ENCODE measurements around the gene SUMO3. TPM values are rescaled to one million over a fixed set of nuclear protein-coding genes. Genes with fewer than 3 reads are reported as not detected.

Gene SUMO3
- total and polyA plus RNA-seq, 4 experiments from 2014 or later: 36.3 to 99.7 (median 56.1) TPM

DNA sequence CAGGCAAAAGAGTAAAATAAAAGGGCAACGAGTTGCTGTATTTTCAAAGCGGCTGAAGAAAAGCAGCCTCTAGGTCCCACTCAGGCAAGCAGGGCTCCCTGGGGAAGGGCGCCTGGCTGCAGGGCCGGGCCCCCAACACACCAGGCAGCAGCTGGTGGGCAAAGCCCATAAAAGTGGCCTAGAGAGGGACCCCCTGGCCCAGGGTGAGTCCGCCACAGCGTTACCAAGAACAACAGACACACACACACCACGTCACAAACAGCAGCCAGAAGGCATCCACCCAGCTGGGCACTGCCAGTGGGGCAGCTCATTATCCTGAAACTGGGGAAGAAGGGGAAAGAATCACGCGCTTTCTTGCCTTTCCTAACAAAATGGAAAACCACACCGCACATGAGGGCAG lies 4.7 kb downstream of the SUMO3 start:
- Mint-ChIP-seq H3K4me1 (peaks cover 7 to 45% (median 22%) of the 10 kb centered on the region in 4 donors), H3K4me3 (no peak overlapping the region), H3K36me3 (peaks cover 24 to 27% of the 10 kb centered on the region in 2 donors), H3K9me3 (no peaks in the 10 kb centered on the region), H3K27ac (peak overlapping the region in 1 of 7 donors; percentile 81), H3K27me3 (no peaks in the 10 kb centered on the region)
- H3K27ac ChIP-seq (ENCODE audit: low read depth, low read length): no peak overlapping the region
- peaks cover 11% of the 10 kb centered on the region for H3K36me3 ChIP-seq (ENCODE audit: insufficient read depth, low read length)
- H3K9me3 ChIP-seq (ENCODE audit: control insufficient read depth in 1 of 2, low read length in 2 of 2): no peaks in the 10 kb centered on the region
- DNase-seq: no peak
- CTCF ChIA-PET (ENCODE audit: partially characterized antibody): interaction anchor here (4.6 kb wide), 1 partner anchor 13 kb away, joined by 25 read pairs; the partner anchor contains the start of gene UBE2G2
- intact Hi-C loops (cut with micrococcal nuclease): loop anchor here (10.0 kb wide), 2 partner anchors 478 to 832 kb away; partner anchors contain the start of genes CFAP410 and PCBP3
- no peaks in the 10 kb centered on the region for H3K27me3 ChIP-seq (ENCODE audit: insufficient read depth, low read length)
- H3K4me3 ChIP-seq (ENCODE audit: low read length in 2 of 2): no peak overlapping the region
- peaks cover 10% of the 10 kb centered on the region for H3K4me1 ChIP-seq (ENCODE audit: insufficient read depth, low read length)
- POLR2A ChIA-PET (ENCODE audit: partially characterized antibody): interaction anchor here (1.2 to 1.6 kb wide), 2 partner anchors 12 to 60 kb away, joined by 4 to 7 read pairs; partner anchors contain the start of genes PTTG1IP and UBE2G2

DNA sequence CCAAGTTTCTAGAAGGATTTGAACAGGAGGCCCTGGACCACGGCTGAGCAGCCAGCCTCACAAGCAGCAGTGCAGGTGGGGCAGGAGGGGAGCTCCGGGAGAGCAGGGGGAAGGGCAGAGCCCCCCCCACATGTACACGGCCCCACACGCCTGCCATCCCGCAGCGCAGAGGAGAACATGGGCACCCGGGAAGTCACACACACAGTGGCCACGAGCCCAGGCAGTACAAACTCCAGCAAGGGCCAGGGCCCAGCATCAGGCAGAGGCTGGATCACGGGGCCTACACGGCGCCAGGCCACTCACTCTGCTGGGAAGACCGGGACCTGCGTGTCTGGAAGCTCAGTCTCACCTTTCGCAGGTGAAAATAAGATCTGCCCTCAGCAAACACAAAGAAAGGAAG lies 5.2 kb downstream of the SUMO3 start:
- CTCF ChIA-PET (ENCODE audit: partially characterized antibody): interaction anchor here (4.6 kb wide), 1 partner anchor 12 kb away, joined by 25 read pairs; the partner anchor contains the start of gene UBE2G2
- peaks cover 11% of the 10 kb centered on the region for H3K36me3 ChIP-seq (ENCODE audit: insufficient read depth, low read length)

DNA sequence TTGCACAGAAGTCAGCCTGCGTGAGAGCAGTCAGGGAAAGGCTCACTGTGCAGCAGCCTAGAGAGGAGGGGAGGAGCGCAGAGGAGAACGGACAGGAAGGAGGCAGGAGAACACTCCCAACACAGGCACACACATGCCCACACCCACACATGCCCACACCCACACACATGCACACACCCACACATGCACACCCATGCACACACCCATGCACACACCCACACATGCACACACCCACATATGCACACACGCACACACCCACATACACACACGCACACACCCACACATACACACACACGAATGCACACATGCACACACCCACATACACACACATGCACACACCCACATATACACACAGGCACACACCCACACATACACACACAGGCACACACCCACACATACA lies 7.1 kb downstream of the SUMO3 start:
- H3K27me3 ChIP-seq (ENCODE audit: insufficient read depth, low read length): no peaks in the 10 kb centered on the region
- Mint-ChIP-seq H3K27me3 (no peaks in the 10 kb centered on the region), H3K4me3 (no peak overlapping the region), H3K27ac (peak overlapping the region in 3 of 7 donors; percentile 50 to 56 (median 54)), H3K9me3 (no peaks in the 10 kb centered on the region), H3K4me1 (peaks cover 8 to 38% (median 13%) of the 10 kb centered on the region in 4 donors), H3K36me3 (peaks cover 39 to 41% of the 10 kb centered on the region in 2 donors)
- H3K4me1 ChIP-seq (ENCODE audit: insufficient read depth, low read length): no peaks in the 10 kb centered on the region
- no peak overlapping the region for H3K4me3 ChIP-seq (ENCODE audit: low read length in 2 of 2)
- intact Hi-C loops (cut with micrococcal nuclease): loop anchor here (10.0 kb wide), 2 partner anchors 476 to 834 kb away; partner anchors contain the start of genes CFAP410 and PCBP3
- no peak overlapping the region for H3K27ac ChIP-seq (ENCODE audit: low read depth, low read length)
- CTCF ChIA-PET (ENCODE audit: partially characterized antibody): no interaction called here
- peaks cover 24% of the 10 kb centered on the region for H3K36me3 ChIP-seq (ENCODE audit: insufficient read depth, low read length)
- POLR2A ChIA-PET (ENCODE audit: partially characterized antibody): no interaction called here
- no peaks in the 10 kb centered on the region for H3K9me3 ChIP-seq (ENCODE audit: control insufficient read depth in 1 of 2, low read length in 2 of 2)
- no peak for DNase-seq

More for the DNA sequence above, 5.2 kb downstream of the SUMO3 start:
- H3K9me3 ChIP-seq (ENCODE audit: control insufficient read depth in 1 of 2, low read length in 2 of 2): no peaks in the 10 kb centered on the region
- POLR2A ChIA-PET (ENCODE audit: partially characterized antibody): interaction anchor here (0.6 to 1.6 kb wide), 4 partner anchors 11 to 100 kb away, joined by 3 to 7 read pairs (median 4); partner anchors contain the start of genes PTTG1IP and UBE2G2
- Mint-ChIP-seq H3K36me3 (peaks cover 24 to 28% of the 10 kb centered on the region in 2 donors), H3K27me3 (no peaks in the 10 kb centered on the region), H3K4me1 (peaks cover 7 to 45% (median 22%) of the 10 kb centered on the region in 4 donors), H3K4me3 (no peak overlapping the region), H3K27ac (peak overlapping the region in 2 of 7 donors; percentile 37 to 81), H3K9me3 (no peaks in the 10 kb centered on the region)
- H3K27me3 ChIP-seq (ENCODE audit: insufficient read depth, low read length): no peaks in the 10 kb centered on the region
- intact Hi-C loops (cut with micrococcal nuclease): loop anchor here (10.0 kb wide), 2 partner anchors 478 to 832 kb away; partner anchors contain the start of genes CFAP410 and PCBP3
- DNase-seq: no peak
- peaks cover 10% of the 10 kb centered on the region for H3K4me1 ChIP-seq (ENCODE audit: insufficient read depth, low read length)
- no peak overlapping the region for H3K27ac ChIP-seq (ENCODE audit: low read depth, low read length)
- no peak overlapping the region for H3K4me3 ChIP-seq (ENCODE audit: low read length in 2 of 2)

DNA sequence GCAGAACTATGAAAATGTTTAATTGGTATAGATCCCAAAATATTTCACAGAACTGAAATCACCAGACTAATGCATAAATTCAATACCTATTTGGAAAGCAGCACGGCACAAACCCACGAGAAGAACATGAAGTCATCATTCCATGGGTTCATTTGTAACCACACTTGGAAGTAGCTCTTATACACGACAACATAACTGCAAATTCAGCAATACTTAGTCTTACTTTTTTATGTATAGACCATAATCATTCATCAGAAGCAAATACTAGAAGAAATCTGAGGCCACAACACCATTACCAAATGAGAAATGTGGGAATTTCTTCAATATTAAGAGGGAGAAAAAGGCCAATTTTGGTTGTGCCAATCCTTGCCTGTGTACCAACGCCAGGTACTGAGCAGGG lies 12.0 kb downstream of the SUMO3 start:
- no peak overlapping the region for H3K4me3 Mint-ChIP-seq
- ChIA-PET POLR2A (ENCODE audit: partially characterized antibody) (interaction anchor here (2.0 kb wide), 1 partner anchor 9 kb away, joined by 6 read pairs; no protein-coding TSS in a partner anchor), CTCF (ENCODE audit: partially characterized antibody) (interaction anchor here (1.1 to 1.7 kb wide), 2 partner anchors 12 to 13 kb away, joined by 3 to 8 read pairs; partner anchors contain the start of gene SUMO3)
- no peak overlapping the region for H3K27ac ChIP-seq (ENCODE audit: low read depth, low read length)
- DNase-seq: no peak
- H3K36me3 ChIP-seq (ENCODE audit: insufficient read depth, low read length): peaks cover 24% of the 10 kb centered on the region
- H3K4me1 Mint-ChIP-seq: peaks cover 12 to 23% (median 15%) of the 10 kb centered on the region in 4 donors
- H3K27ac Mint-ChIP-seq: peak overlapping the region in 1 of 7 donors; percentile 41
- intact Hi-C loops (cut with micrococcal nuclease): loop anchor here (10.0 kb wide), 1 partner anchor 269 kb away; the partner anchor contains the start of gene ADARB1
- H3K4me1 ChIP-seq (ENCODE audit: insufficient read depth, low read length): peaks cover 12% of the 10 kb centered on the region
- no peaks in the 10 kb centered on the region for H3K9me3 ChIP-seq (ENCODE audit: control insufficient read depth in 1 of 2, low read length in 2 of 2)
- no peaks in the 10 kb centered on the region for H3K27me3 Mint-ChIP-seq
- H3K9me3 Mint-ChIP-seq: no peaks in the 10 kb centered on the region
- H3K36me3 Mint-ChIP-seq: peaks cover 32 to 44% of the 10 kb centered on the region in 2 donors
- H3K27me3 ChIP-seq (ENCODE audit: insufficient read depth, low read length): no peaks in the 10 kb centered on the region
- no peak overlapping the region for H3K4me3 ChIP-seq (ENCODE audit: low read length in 2 of 2)

DNA sequence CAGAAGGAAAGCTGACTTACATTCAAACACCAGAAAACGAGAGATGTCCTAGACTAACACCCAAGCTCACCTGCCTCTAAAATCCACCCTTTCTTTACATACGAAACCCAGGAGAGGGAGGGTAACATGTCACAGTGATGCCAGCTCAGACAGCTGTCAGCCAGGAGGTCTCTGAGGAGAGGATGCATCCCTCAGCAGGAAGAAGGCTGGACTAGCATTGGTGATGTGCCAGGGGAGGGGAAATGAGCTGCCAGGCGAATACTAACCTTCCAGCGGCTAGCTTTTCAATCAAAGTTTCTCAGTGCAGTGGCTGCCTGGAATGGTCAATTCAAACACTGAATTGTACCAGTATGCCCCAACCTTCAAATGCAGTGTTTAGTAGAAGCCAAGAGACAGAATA lies 12.6 kb downstream of the SUMO3 start:
- Mint-ChIP-seq H3K27me3 (no peaks in the 10 kb centered on the region), H3K4me1 (peaks cover 16 to 25% (median 20%) of the 10 kb centered on the region in 4 donors), H3K4me3 (no peak overlapping the region), H3K9me3 (peaks cover 0 to 2% (median 0%) of the 10 kb centered on the region in 8 donors), H3K36me3 (peaks cover 31 to 44% of the 10 kb centered on the region in 2 donors), H3K27ac (peak overlapping the region in 2 of 7 donors; percentile 23 to 31)
- intact Hi-C loops (cut with micrococcal nuclease): loop anchor here (10.0 kb wide), 1 partner anchor 270 kb away; the partner anchor contains the start of gene ADARB1
- Histone ChIP-seq H3K27me3 (ENCODE audit: insufficient read depth, low read length) (no peaks in the 10 kb centered on the region), H3K4me1 (ENCODE audit: insufficient read depth, low read length) (peaks cover 18% of the 10 kb centered on the region), H3K27ac (ENCODE audit: low read depth, low read length) (no peak overlapping the region), H3K36me3 (ENCODE audit: insufficient read depth, low read length) (peaks cover 19% of the 10 kb centered on the region), H3K4me3 (ENCODE audit: low read length in 2 of 2) (no peak overlapping the region), H3K9me3 (ENCODE audit: control insufficient read depth in 1 of 2, low read length in 2 of 2) (no peaks in the 10 kb centered on the region)
- ChIA-PET CTCF (ENCODE audit: partially characterized antibody) (interaction anchor here (1.1 to 1.7 kb wide), 3 partner anchors 10 to 12 kb away, joined by 3 to 8 read pairs (median 3); partner anchors contain the start of gene SUMO3), POLR2A (ENCODE audit: partially characterized antibody) (interaction anchor here (0.5 to 2.0 kb wide), 2 partner anchors 10 to 270 kb away, joined by 3 to 6 read pairs; no protein-coding TSS in a partner anchor)
- no peak for DNase-seq

DNA sequence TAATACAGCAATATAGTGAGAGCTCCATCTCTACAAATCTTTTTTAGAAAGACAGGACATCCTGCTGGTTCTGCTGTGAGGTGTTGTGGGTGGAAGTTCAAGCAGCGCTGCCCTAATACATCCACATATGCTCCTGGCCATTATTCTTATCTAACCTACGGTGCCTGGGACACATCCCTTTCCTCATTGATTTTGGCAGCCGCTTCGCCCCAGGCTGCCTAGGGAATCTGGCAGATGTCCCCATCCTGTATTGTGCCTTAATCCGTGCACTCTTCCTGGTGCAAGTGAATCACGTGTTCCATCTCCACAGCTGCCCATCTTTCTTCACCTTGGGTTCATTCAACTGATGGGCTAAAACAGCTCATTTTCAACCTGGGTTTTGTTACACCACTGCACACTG lies 13.1 kb downstream of the SUMO3 start:
- H3K36me3 ChIP-seq (ENCODE audit: insufficient read depth, low read length): peaks cover 15% of the 10 kb centered on the region
- peaks cover 0 to 2% (median 0%) of the 10 kb centered on the region in 8 donors for H3K9me3 Mint-ChIP-seq
- H3K27me3 ChIP-seq (ENCODE audit: insufficient read depth, low read length): no peaks in the 10 kb centered on the region
- H3K27ac Mint-ChIP-seq: peak overlapping the region in 2 of 7 donors; percentile 23 to 31
- H3K4me1 ChIP-seq (ENCODE audit: insufficient read depth, low read length): peaks cover 23% of the 10 kb centered on the region
- intact Hi-C loops (cut with micrococcal nuclease): loop anchor here (10.0 kb wide), 1 partner anchor 270 kb away; the partner anchor contains the start of gene ADARB1
- no peak overlapping the region for H3K27ac ChIP-seq (ENCODE audit: low read depth, low read length)
- CTCF ChIA-PET (ENCODE audit: partially characterized antibody): interaction anchor here (1.3 to 1.7 kb wide), 2 partner anchors 10 to 11 kb away, joined by 3 to 8 read pairs; no protein-coding TSS in a partner anchor
- no peak for DNase-seq
- H3K4me3 Mint-ChIP-seq: no peak overlapping the region
- peaks cover 28 to 43% of the 10 kb centered on the region in 2 donors for H3K36me3 Mint-ChIP-seq
- peaks cover 20 to 30% (median 24%) of the 10 kb centered on the region in 4 donors for H3K4me1 Mint-ChIP-seq
- H3K27me3 Mint-ChIP-seq: no peaks in the 10 kb centered on the region
- H3K4me3 ChIP-seq (ENCODE audit: low read length in 2 of 2): no peak overlapping the region
- H3K9me3 ChIP-seq (ENCODE audit: control insufficient read depth in 1 of 2, low read length in 2 of 2): no peaks in the 10 kb centered on the region
- POLR2A ChIA-PET (ENCODE audit: partially characterized antibody): interaction anchor here (0.5 to 2.0 kb wide), 3 partner anchors 10 to 269 kb away, joined by 3 to 6 read pairs (median 3); no protein-coding TSS in a partner anchor

DNA sequence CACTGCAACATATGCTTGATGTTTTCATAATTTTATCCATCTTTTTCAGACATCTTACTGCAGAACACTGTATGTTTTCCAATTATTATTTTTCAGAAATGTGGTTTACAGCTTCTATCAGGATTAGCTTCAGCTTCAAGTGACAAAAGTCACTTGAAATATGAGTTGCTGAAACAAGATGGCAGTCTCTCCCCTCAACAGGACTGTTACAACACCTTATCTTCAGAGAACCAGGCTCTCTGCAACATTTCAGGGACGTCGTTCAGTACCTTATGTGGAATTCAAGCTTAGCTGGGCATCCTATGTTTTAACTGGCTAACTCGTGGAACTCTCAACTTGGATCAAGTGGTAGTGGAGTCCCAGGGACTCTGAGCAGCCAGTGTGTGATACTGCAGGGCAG lies 14.2 kb downstream of the SUMO3 start:
- peaks cover 30% of the 10 kb centered on the region for H3K4me1 ChIP-seq (ENCODE audit: insufficient read depth, low read length)
- POLR2A ChIA-PET (ENCODE audit: partially characterized antibody): interaction anchor here (5.6 kb wide), 1 partner anchor 128 kb away, joined by 53 read pairs; no protein-coding TSS in a partner anchor
- H3K4me1 Mint-ChIP-seq: peaks cover 25 to 38% (median 32%) of the 10 kb centered on the region in 4 donors
- no peaks in the 10 kb centered on the region for H3K27me3 Mint-ChIP-seq
- H3K27ac ChIP-seq (ENCODE audit: low read depth, low read length): no peak overlapping the region
- no peak overlapping the region for H3K4me3 ChIP-seq (ENCODE audit: low read length in 2 of 2)
- H3K27ac Mint-ChIP-seq: peak overlapping the region in 1 of 7 donors; percentile 12
- peak overlapping the region in 6 of 8 donors; percentile 59 to 90 (median 86) for H3K4me3 Mint-ChIP-seq
- H3K36me3 ChIP-seq (ENCODE audit: insufficient read depth, low read length): peaks cover 18% of the 10 kb centered on the region
- CTCF ChIA-PET (ENCODE audit: partially characterized antibody): no interaction called here
- peaks cover 19 to 45% of the 10 kb centered on the region in 2 donors for H3K36me3 Mint-ChIP-seq
- intact Hi-C loops (cut with micrococcal nuclease): loop anchor here (10.0 kb wide), 1 partner anchor 271 kb away; the partner anchor contains the start of gene ADARB1
- peaks cover 0 to 2% (median 0%) of the 10 kb centered on the region in 8 donors for H3K9me3 Mint-ChIP-seq
- H3K9me3 ChIP-seq (ENCODE audit: control insufficient read depth in 1 of 2, low read length in 2 of 2): no peaks in the 10 kb centered on the region
- no peaks in the 10 kb centered on the region for H3K27me3 ChIP-seq (ENCODE audit: insufficient read depth, low read length)
- no peak for DNase-seq
